Right ventricle myocardium superior (tissue), 1 donor: ENCODE measurements around the gene RAMACL. TPM values are rescaled to one million over a fixed set of nuclear protein-coding genes. Genes with fewer than 3 reads are reported as not detected.

ENCODE experiments used
- ATAC-seq: fragments of 200-7000 bp; cut with Tn5 transposase; one replicate; pipeline ENCODE4 v1.9.1; 2020; ENCODE audit warnings: mild to moderate bottlenecking; ENCODE audit not compliant: poor library complexity
- DNase-seq: peaks from one replicate; pipeline ENCODE4 v3.0.0-alpha.2; 2020
- intact Hi-C: fragments of 100-400 bp; cut with DNase I; formaldehyde crosslinking; loops from one replicate; pipeline ENCODE4 v1.11.2; 2022
- total RNA-seq: library from RNA; stranded (reverse); fragmentation: NEBNext Ultra II Directional; extraction: Animal tissue kit (Norgen Biotek cat#: 25700); gene quantifications from one replicate; pipeline ENCODE4 v1.2.1, GENCODE V29; 2021
- donor health status: DM: no; HTN: yes; CAD: no; lungs with severe emphysema.

Gene RAMACL
- total RNA-seq, 1 donor from 2014 or later: 1.3 TPM

DNA sequence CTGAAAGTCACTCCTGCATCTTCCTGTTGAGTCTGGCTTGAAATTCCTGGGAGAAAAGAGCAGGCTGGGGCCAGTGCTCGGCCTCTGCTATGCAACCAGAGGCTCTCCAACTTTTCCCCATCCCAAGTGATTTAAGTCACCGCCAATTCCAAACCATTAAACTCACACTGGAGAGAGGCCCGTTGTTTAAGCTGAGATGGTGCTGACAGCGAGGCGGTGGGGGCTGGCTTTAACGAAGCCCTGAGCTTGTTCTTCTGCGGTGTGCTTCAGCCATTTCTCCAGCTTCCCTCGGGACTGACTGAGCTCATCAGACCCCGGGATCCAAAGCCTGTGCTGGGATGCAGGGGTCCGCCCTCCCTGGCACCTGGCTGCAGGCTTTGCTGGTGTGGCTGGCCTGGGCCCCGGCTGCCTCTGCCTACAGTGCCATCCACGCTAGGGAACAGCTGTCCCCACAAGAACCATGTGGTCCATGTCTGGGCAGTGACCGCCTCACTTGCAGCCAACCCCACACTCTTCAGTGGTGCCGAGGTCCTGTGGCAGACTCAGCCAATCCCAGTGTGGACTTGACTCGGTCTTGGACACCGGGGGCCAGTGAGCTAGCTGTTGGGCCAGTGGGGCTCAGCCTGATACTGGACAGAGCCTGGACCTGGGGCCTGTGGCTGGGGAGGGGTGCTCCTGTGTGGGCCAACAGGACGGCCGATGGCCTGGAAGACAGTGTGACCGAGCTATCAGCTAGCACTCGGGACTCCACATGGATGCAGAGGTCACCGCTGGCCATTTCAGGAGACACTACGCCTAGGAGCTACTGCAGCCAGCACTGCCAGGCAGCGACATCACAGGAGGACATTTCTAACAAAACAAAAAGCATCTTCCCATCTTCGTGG lies 21.2 kb downstream of the RAMACL start:
- ATAC-seq (peak; percentile 76), DNase-seq (peak; percentile 73)
- intact Hi-C loops: no loop called here

GRCh38 chr6:166563805-166564204 lies 22.7 kb downstream of the RAMACL start:
- ATAC-seq: no peak
- intact Hi-C loops: no loop called here

DNA sequence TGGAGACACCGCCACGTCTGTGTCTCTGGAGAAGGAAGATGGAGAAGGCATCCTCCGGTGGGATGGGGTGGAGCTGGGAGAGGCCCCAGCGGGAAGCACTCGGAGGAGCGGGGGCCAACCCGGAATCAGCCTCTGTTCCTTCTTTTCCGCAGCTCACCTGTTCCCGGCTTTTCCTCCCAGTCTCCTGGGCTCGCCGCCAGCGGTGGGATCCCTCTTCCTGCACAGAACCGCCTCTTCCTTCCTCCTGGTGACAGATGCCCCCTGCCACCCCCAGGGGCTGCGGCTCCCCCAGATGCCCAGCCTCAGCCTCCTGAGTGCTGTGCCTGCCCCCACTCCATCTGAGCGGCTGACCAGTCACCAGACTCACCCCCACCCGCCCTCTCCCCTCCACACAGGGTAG lies 23.3 kb downstream of the RAMACL start:
- intact Hi-C loops: no loop called here
- ATAC-seq: no peak
- DNase-seq: no peak

More at GRCh38 chr6:166563805-166564204, 22.7 kb downstream of the RAMACL start:
- no peak for DNase-seq

DNA sequence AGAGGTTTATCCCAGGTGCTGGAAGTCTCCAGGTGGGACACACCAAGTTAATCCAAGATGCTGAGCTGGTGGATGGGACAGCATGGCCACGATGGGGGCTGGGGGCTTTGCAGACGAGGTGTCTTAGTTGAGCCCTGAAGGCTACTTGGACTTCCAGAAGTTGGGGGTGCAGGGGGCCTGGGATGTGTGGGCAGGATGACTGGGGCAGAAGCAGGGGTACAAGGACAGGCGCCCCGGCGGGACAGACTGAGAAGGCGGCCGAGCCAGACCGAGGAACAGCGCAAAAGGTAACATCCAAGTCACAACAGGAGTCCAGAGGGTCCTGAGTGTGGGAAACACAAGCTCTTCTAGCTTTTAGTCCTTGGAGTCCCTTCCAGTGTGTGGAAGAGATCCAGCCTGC lies 23.8 kb downstream of the RAMACL start:
- ATAC-seq (no peak), DNase-seq (no peak)
- intact Hi-C loops: no loop called here

DNA sequence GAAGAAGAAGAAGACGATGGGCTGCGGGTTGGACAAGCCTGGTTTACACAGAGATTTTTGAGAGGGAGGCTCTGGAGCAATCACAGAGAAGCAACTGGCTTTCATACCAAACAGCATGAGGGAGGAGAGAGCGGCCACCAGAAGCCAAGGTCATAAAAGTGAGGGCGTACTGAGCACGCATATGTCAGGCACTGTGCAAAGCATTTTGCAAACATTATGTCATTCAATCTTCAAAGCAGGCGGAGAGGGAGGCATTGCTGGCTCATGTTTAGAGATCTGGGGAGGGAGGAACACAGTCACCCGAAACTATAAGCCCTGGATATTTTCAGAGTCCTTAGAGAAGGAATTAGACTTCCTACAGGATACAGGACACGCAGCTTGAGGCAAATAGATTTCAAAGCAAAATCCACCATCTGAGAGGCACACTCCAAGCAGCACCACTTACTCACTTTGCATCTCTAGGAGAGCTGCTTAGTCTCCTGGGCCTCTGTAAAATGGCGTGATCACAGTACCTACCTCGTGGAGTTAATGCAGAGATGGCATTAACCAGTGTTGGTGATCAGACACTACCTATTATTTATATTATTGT lies 24.6 kb downstream of the RAMACL start:
- ATAC-seq (no peak), DNase-seq (no peak)
- intact Hi-C loops: no loop called here

GRCh38 chr6:166560222-166560621 lies 26.3 kb downstream of the RAMACL start:
- DNase-seq: no peak
- intact Hi-C loops: no loop called here
- ATAC-seq: no peak

- intact Hi-C loops: no loop called here
- DNase-seq (no peak), ATAC-seq (no peak)
Measured at GRCh38 chr6:166559662-166560061, 26.8 kb downstream of the RAMACL start.

GRCh38 chr6:166559211-166559610 lies 27.3 kb downstream of the RAMACL start:
- DNase-seq: no peak
- ATAC-seq: no peak
- intact Hi-C loops: no loop called here

DNA sequence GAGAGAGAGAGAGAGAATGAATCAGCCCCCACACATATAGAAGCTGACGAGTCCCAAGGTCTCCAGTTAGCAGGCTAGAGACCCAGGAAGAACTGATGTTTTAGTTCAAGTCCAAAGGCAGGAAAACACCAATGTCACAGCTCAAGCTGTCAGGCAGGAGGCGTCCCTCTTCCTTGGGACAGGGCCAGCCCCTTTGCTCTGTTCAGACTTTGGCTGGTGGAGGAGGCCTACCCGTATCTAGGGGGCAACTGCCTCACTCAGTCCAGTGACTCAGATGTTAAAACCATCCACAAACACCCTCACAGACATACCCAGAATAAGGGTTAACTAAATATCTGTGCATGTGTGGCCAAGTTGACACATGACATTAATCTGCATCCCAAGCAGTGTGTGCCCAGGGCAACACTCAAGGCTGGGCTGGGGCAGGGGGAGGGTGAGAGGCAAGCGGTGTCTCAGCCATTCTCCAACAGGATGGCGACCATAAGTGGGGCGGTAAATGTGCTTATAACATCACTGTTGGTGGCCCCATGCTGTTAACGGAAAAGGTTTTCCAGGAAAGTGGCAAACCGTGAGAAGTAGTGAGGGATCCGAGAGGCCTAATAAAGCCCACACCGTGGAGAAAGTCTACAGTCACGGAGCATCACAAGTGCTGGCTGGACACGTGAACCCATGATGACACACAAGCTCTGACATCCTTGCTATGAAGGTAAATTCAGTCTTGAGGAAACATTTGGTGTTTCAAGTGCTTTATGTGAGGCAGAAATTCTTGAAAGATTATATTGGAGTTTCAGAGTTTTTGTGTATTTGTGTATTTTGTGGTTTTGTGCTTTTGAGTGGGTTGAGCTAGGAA lies 28.1 kb downstream of the RAMACL start:
- DNase-seq (no peak), ATAC-seq (no peak)
- intact Hi-C loops: no loop called here

DNA sequence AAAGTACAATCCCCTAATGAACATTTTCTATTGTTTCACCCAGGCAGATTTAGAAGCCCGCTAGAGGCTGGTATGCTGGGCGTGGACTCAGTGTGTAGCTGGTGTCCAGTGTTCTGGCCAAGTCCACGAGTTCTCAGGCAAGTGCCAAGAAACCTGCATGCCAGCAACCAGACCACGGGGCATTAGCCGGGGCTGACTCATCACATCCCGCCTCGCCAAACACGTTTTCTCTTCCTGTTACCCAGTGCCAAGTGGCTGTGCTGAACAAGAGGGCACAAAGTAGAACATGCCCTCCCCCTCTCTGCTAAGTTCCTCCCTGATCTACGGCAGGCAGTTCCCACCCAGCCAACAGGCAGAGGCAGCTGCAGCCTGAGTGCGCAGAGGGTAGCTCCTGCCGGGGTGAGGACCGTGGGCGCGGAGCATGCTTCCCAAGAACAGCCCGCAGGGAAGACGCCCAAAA lies 29.6 kb downstream of the RAMACL start:
- ATAC-seq (peak; percentile 95), DNase-seq (peak; percentile 90)
- intact Hi-C loops: no loop called here

- intact Hi-C loops: no loop called here
- DNase-seq (no peak), ATAC-seq (no peak)
Measured at GRCh38 chr6:166556336-166556735, 30.1 kb downstream of the RAMACL start.

DNA sequence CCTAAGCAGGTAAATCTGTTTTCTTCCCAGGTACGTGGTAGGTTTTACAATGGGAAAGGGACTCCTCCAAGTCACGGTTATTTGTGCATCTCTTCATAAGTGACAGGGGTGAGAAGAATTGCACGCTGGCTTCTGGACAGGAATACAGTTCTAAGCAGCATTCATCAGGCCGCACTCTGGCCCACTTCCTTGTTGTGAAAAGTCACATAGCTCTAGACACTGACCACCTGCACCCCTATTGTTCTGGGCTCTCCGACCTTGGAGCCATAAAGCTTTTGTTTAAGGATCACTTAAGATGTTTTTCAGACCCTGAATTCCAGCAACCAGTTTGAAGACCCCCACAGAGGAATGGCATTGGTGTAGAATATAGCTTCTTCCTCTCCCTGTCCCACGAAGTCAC lies 31.4 kb downstream of the RAMACL start:
- DNase-seq (no peak), ATAC-seq (no peak)
- intact Hi-C loops: no loop called here

GRCh38 chr6:166554316-166554715 lies 32.2 kb downstream of the RAMACL start:
- intact Hi-C loops: no loop called here
- DNase-seq (no peak), ATAC-seq (no peak)

- intact Hi-C loops: no loop called here
- DNase-seq (no peak), ATAC-seq (no peak)
Measured at GRCh38 chr6:166553563-166554271, 32.8 kb downstream of the RAMACL start.

- intact Hi-C loops: no loop called here
- DNase-seq: no peak
- ATAC-seq: no peak
Measured at GRCh38 chr6:166552600-166552999, 33.9 kb downstream of the RAMACL start.

DNA sequence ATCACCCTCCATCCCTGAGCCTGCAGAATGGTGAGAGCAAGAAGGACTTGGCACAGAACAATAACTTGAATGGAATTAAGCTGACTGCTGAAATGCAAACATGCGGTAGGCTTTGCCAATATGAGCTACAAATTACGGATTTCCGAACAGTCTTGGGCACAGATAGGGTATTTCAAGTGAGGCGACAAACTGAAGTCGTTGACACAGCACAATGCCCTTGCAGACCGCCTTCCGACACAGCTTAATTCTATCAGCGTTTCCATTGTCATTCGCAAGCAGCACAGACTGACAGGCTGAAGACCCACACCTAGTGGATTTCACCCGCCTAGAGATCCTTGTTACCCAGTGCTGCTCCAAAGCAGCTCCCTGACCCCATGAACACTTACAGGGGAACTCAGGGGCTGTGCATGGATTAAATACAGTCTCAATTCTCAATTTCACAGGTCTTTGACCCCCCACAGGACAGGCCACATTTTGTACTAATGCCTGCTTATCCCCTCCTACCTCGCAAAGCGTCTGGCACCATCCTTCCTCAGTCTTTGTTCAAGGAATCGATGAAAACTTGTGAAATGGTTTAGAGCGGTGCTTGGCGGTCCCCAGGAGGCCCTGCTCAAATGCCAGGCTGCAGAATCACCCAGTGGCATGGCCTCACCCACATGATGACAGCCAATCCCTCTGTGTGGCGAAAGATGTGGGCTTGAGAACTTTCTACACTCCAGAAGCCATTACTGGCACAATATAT lies 34.6 kb downstream of the RAMACL start:
- ATAC-seq: no peak
- intact Hi-C loops: no loop called here
- no peak for DNase-seq

DNA sequence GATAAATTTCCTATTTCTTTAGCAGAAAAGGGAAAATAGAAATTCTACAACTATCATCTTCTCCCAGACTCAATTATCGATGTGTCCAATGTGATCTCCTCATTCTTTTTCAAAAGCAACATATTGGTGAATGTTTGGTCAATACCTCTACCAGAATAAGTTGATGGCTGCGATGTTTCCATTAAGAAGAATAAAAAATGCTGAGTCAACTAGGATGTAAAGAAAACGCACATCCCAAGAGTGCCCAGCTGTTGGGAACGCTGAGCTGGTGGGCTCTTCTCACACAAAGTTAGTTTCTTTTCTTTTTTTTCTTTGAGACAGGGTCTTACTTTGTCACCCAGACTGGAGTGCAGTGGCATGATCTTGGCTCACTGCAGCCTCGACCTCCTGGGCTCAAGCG lies 39.8 kb downstream of the RAMACL start:
- intact Hi-C loops: no loop called here
- ATAC-seq: no peak
- DNase-seq: no peak
